Urinary bladder (tissue), 4 donors: ENCODE data around the gene PARP8. TPM values are rescaled to one million over a fixed set of nuclear protein-coding genes. Genes with fewer than 3 reads are reported as not detected.

Source experiments
- DNase-seq: peaks from one replicate; pipeline ENCODE4 v3.0.0-alpha.2; 2015; ENCODE audit errors: extremely low spot score
- H3K27ac ChIP-seq: one replicate; pipeline ENCODE4 v1.5.1; 2013; ENCODE audit warnings: low read depth, mild to moderate bottlenecking, moderate library complexity
- H3K36me3 ChIP-seq: one replicate; pipeline ENCODE4 v1.6.1; 2013; ENCODE audit warnings: mild to moderate bottlenecking, moderate library complexity; ENCODE audit not compliant: insufficient read depth
- H3K4me1 ChIP-seq: one replicate; pipeline ENCODE4 v1.6.1; 2013; ENCODE audit warnings: mild to moderate bottlenecking, moderate library complexity; ENCODE audit not compliant: insufficient read depth
- H3K4me3 ChIP-seq: one replicate; pipeline ENCODE4 v1.5.1; 2013; ENCODE audit warnings: low read depth, low read length
- WGBS: extraction: QIAGEN DNeasy Blood & Tissue Kit; methylation state at CpG from one replicate; pipeline ENCODE4 v1.1.7; 2013; 5-methylcytosine and 5-hydroxymethylcytosine counted together
- polyA plus RNA-seq: library from polyadenylated mRNA; stranded (reverse); fragments of 200-250 nt; gene quantifications from one replicate; pipeline ENCODE4 v1.2.3, GENCODE V29; 2013
- total RNA-seq: library from RNA; depleted of rRNA; stranded (reverse); fragments of >200 nt; gene quantifications from one replicate; pipeline ENCODE4 v1.2.3, GENCODE V29; 2014
- donor health status: healthy with polysubstance abuse.
- donor health status: healthy.

The PARP8 gene
- total and polyA plus RNA-seq, 2 donors = 8.4 to 25.9 TPM

DNA sequence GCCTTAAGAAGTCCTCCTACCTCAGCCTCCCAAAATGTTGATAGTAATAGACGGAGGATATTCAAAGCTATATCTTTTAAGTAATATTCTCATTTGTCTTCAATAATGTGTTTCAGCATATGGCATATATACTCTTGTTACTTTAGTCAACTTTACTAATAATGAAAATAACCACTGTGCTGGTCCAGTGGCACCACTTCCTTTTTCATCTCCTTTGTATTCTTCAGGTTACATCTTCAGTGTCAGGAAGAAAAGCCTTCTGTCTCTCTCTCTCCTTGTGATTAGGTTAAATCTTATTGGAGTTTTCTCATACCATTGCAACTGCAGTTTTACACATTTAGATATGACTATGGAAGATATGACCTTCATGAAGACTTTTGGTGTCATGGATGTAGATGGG lies 31.3 kb downstream of the PARP8 start:
- Histone ChIP-seq H3K27ac (no peak overlapping the region), H3K36me3 (no peaks in the 10 kb centered on the region), H3K4me3 (no peak overlapping the region), H3K4me1 (no peaks in the 10 kb centered on the region)
- WGBS = 99% methylated on average over 1 of the region's 1 CpG
- DNase-seq = no peak

DNA sequence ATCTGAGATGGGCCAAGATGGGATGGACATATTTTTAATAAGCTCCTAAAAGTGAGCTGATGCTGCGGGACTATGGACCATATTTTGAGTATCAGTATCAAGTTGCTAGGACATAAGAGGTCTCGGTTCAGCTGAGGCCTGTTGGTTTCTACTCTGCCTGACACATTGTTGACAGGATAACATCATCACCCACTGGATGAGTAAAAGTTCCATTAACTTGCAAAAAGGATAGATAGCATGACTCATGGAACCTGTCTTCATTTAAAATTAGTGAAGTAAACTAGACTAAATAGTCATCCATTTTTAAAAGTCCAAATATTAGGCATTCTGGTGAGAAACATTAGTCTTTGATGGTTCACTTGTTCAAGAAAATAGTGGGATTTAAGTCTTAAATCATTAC lies 33.3 kb downstream of the PARP8 start:
- Histone ChIP-seq H3K4me1 (no peaks in the 10 kb centered on the region), H3K27ac (no peak overlapping the region), H3K4me3 (no peak overlapping the region), H3K36me3 (no peaks in the 10 kb centered on the region)
- no peak for DNase-seq
- WGBS = 94% methylated on average over 2 of the region's 2 CpGs

DNA sequence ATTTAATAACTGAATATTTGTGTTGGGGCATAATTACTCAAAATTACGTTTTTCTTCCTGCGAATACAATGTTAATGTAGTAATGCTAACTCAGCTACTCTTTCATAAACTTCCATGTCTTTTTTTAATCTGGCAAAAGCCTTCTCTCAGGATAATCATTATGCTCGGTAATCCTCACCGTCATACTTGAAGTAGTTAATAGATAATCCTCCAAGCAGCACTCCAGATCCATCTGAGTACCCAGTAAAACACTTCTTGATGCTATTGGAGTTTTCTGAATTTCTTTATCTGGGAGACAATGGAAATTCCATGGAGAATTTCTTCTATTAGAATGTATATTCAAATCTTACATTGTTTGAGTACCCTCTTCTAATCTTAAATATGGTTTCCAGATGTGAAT lies 34.3 kb downstream of the PARP8 start:
- no peak overlapping the region for H3K4me3 ChIP-seq
- no peak for DNase-seq
- no peaks in the 10 kb centered on the region for H3K36me3 ChIP-seq
- 93% methylated on average over 4 of the region's 4 CpGs for WGBS
- H3K4me1 ChIP-seq = no peaks in the 10 kb centered on the region
- H3K27ac ChIP-seq = no peak overlapping the region

DNA sequence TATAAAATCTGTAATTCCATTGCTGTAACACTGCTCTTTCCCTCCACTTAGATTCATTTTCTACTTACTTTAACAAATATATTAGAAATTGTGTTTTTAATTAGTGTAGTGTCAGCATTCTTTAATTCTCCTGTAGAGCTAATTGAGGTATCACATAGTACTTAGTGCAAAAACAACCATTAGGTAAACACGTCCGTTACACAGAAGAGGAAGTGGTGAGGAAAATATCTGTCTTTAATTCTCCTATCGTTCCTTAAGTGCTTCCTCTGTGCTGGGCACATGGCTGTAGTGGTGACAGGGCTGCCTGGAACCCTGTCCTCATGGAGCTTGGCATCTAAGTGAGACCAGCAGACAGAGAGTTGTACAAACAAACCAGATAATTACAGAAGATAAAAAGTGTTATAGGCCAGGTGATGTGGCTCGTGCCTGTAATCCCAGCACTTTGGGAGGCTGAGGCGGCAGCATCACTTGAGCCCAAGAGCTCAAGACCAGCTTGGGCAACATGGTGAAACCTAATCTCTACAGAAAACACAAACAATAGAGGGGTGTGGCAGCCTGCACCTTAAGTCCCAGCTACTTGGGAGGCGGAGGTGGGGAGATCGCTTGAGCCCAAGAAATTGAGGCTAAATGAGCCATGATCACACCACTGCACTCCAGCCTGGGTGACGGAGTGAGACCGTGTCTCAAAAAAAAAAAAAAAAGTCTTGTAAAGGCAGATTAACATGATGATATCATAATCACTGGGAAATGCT lies 36.4 kb downstream of the PARP8 start:
- Histone ChIP-seq H3K27ac (no peak overlapping the region), H3K36me3 (no peaks in the 10 kb centered on the region), H3K4me3 (no peak overlapping the region), H3K4me1 (no peaks in the 10 kb centered on the region)
- WGBS = 89% methylated on average over 9 of the region's 9 CpGs
- no peak for DNase-seq

DNA sequence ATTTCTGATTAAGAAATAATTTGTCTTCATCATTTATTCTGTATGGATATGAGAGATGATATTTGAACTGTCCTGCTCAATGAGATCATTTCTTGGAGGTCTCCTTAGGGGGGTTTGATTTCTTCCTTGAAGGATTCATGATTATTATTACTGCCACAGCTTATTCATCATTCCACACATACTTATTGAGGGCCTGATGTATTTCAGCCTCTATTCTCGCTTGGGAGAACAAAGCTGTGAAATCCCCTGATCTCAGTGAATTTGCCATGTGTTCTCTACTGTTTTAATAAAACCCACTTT lies 36.9 kb downstream of the PARP8 start:
- Histone ChIP-seq H3K27ac (no peak overlapping the region), H3K4me3 (no peak overlapping the region), H3K36me3 (no peaks in the 10 kb centered on the region), H3K4me1 (no peaks in the 10 kb centered on the region)
- no peak for DNase-seq
- 94% methylated on average over 1 of the region's 1 CpG for WGBS

DNA sequence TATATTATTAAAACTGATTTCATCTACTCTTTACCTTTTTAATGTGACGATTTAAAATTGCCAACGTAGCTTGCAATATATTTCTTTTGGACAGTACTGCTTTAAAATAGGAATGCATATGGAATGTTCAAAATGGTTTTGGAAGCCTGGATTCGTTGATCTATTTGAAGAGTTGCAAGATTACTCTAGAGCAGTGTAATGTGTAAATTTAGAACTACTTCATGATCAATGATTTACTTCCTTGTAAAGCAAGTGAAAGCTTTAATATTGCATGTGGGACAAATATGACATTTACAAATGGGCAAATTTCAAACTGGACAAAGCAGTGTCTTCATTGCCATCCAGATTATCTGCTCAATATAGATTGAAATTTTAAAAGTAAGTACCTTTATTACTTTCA lies 38.3 kb downstream of the PARP8 start:
- Histone ChIP-seq H3K4me1 (no peaks in the 10 kb centered on the region), H3K4me3 (no peak overlapping the region), H3K27ac (no peak overlapping the region), H3K36me3 (no peaks in the 10 kb centered on the region)
- DNase-seq = no peak
- WGBS = 84% methylated on average over 3 of the region's 3 CpGs

DNA sequence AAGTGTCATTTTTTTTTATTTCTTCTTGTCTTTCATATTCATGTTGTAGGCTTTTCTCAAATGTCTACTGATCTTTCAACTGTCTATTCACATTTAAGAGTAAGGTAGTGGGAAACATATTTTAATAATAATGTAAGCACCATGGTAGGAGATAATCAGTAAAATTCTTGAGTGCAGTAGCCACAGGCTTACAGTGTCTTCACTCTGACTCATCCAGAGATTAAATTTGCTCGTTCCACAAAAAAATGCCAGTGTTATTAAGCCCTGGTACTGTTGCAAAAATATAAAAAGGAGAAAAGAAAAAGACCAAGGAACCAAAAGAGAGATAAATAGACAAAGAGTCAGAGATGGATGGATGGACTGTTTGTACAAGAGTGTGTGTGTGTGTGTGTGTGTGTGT lies 43.0 kb downstream of the PARP8 start:
- Histone ChIP-seq H3K4me1 (no peaks in the 10 kb centered on the region), H3K27ac (no peak overlapping the region), H3K4me3 (no peak overlapping the region), H3K36me3 (no peaks in the 10 kb centered on the region)
- WGBS = 59% methylated on average over 1 of the region's 1 CpG
- DNase-seq = no peak

DNA sequence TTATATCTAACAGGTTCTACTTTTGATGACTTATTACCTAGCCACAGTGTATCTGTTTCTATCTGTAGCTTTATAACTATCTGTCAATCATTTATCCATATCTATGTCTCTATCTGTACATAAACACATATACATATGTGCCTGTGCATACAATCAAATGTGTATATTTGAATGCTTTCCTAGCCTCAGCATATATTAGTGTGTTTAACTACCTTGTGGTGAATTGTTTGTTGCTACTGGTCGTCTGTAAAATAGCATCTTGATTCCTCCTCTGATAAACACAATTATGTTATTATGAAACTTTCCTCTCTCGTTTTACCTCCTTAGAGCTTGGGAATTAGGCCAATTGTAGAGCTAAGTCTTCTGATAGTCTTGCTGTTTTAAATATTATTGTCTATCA lies 44.4 kb downstream of the PARP8 start:
- H3K27ac ChIP-seq = no peak overlapping the region
- no peak for DNase-seq
- 42% methylated on average over 2 of the region's 2 CpGs for WGBS
- no peaks in the 10 kb centered on the region for H3K4me1 ChIP-seq
- no peak overlapping the region for H3K4me3 ChIP-seq
- H3K36me3 ChIP-seq = no peaks in the 10 kb centered on the region

DNA sequence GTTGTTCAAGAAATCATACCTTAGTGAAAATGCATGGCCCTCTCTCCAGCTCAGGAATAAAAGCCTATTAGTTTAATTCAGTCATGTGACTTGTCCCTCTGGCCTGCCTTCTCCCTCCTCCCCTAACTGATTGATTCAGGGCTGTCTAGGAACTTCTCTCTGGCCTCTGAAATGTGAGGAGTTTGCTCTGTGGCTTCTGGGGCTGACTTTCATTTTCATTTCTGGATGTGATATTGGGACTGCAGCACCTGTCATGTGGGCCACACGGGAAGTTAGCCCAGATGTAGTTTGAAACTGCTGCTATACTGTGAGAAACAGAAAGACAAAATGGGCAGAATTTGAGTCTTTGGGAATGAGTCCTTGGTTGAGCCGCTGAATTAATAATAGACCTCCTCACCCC lies 44.8 kb downstream of the PARP8 start:
- no peaks in the 10 kb centered on the region for H3K4me1 ChIP-seq

DNA sequence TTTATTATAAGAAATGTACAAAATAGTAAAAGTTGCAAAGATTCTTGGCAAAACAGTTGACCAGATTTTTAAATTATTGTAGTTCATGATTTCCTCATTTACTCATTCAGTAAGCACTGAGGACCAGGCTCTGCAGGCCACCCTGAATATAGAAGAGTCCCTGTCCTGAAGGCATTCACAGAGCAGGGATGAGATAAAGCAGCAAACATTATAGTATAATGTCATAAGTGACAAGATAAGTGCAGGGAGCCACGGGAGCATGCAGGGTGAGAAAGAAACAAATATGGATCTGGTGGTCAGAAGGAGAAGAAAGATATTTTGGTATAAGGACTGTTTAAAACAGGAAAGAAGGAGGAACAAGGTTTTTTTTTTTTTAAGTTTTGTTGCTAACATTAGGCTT lies 46.0 kb downstream of the PARP8 start:
- no peak for DNase-seq
- Histone ChIP-seq H3K4me1 (no peaks in the 10 kb centered on the region), H3K4me3 (no peak overlapping the region), H3K36me3 (no peaks in the 10 kb centered on the region), H3K27ac (no peak overlapping the region)
- 49% methylated on average over 1 of the region's 1 CpG for WGBS

More for the DNA sequence above, 44.8 kb downstream of the PARP8 start:
- 63% methylated on average over 2 of the region's 2 CpGs for WGBS
- DNase-seq = no peak
- no peak overlapping the region for H3K27ac ChIP-seq
- no peak overlapping the region for H3K4me3 ChIP-seq
- no peaks in the 10 kb centered on the region for H3K36me3 ChIP-seq

DNA sequence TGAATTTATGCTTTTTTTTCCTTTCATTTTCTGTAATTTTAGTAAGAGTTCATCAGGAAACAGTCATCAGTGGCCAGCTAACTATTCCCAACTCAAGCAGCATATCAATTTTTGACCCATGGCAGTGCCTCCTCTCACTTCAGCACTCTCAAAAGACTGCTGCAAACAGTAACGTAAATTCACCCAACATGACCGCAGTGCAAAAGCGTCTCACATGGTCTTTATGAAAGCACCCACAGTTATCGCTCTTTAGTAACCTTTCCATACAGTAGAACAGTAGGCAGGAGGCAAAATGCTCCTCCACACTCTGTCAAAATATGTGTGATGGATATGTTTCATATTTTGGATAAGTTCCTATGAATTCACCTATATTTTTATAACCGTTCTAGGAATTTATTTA lies 48.6 kb downstream of the PARP8 start:
- Histone ChIP-seq H3K27ac (no peak overlapping the region), H3K4me1 (no peaks in the 10 kb centered on the region), H3K4me3 (no peak overlapping the region), H3K36me3 (no peaks in the 10 kb centered on the region)
- WGBS = 87% methylated on average over 5 of the region's 5 CpGs
- no peak for DNase-seq

DNA sequence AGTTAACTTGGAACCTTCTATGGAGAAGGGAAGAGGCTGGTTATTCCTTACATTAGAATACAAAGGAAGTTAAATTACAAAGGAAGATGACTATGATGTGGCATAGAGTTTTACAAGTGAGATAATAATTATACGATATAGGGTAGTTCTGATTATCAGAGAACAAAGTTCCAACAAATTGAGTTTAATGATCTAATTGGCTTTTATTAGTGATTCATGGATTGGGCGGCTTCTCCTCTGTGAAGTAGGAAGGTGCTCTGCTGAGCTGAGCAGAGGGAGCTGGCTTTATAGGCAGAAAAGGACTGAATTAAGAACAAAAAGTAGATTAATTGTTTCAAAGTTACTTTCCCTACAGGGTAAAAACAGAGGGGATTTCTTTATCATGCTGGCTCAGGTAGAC lies 49.7 kb downstream of the PARP8 start:
- no peak for DNase-seq
- H3K4me1 ChIP-seq = no peaks in the 10 kb centered on the region
- H3K4me3 ChIP-seq = no peak overlapping the region
- 95% methylated on average over 2 of the region's 2 CpGs for WGBS
- H3K27ac ChIP-seq = no peak overlapping the region
- no peaks in the 10 kb centered on the region for H3K36me3 ChIP-seq

DNA sequence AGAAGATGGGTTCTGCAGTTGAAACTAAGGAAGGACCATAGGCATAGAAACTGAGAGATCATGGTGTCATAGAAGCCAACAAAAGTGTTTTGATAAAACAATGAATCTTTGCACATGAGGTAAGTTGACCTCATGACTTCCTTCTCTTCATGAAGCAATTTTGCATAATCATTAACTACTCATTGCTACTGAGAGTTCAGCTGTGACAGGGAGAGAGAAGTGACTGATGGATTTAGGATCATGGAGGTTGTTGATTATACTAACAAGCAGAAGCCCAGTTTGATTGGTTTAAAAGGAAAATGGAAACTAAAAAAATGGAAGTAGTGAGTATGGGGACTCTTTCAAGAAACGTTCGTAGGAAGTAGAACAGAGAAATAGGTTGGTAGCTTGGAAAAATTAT lies 51.2 kb downstream of the PARP8 start:
- WGBS = 86% methylated on average over 2 of the region's 2 CpGs
- no peaks in the 10 kb centered on the region for H3K36me3 ChIP-seq
- DNase-seq = no peak
- no peak overlapping the region for H3K4me3 ChIP-seq
- H3K27ac ChIP-seq = no peak overlapping the region
- H3K4me1 ChIP-seq = no peaks in the 10 kb centered on the region

DNA sequence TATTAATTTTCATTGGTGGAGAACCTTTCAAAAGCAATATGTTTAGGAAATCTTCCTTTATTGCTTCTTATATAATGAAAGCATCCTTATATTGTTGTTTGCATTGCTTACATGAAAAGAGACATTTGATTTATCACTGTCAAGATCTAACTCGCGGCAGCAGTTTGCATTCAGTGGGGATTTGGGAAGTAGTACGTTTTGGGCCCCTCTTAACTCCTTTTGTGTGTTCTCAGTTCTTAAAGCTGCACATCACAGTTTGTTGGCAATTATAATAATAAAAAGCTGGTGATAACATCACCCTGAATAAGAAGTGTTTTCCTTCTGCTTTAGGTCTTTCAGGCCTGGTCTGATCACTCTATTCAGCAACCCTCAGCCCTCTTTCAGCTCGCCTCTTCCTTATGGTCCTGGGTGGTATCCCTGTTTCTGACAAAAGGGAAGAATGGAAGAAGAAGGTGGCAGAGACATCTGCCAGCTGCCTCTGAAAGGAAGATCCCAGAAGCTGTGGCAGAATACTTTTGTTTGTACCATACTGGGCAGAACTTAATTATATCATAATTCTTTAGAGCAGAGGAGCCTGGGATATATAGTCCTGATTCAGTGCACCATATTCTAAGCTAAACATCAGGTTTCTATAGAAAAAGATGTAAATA lies 53.7 kb downstream of the PARP8 start:
- no peak overlapping the region for H3K27ac ChIP-seq
- H3K4me1 ChIP-seq = no peaks in the 10 kb centered on the region
- H3K4me3 ChIP-seq = no peak overlapping the region
- H3K36me3 ChIP-seq = no peaks in the 10 kb centered on the region
- 51% methylated on average over 4 of the region's 4 CpGs for WGBS
- DNase-seq = no peak
